ENCODE measurements around the gene PCDHB9. TPM values are rescaled to one million over a fixed set of nuclear protein-coding genes. Genes with fewer than 3 reads are reported as not detected.
"Not testable (repeated sequence)": the region's sequence is repeated elsewhere in the genome, so short reads cannot be mapped to it uniquely, and the experiment has no call there.

The PCDHB9 gene
- total RNA-seq: 3.4 and 4.3 TPM in 2 replicates
- long read RNA-seq, full-length matches to known transcripts: 1 of 1 reads
- long read RNA-seq, partial matches to known transcripts: 0 of 1 reads
- long read RNA-seq, other reads (novel, unspliced or antisense): 0 of 1 reads

DNA sequence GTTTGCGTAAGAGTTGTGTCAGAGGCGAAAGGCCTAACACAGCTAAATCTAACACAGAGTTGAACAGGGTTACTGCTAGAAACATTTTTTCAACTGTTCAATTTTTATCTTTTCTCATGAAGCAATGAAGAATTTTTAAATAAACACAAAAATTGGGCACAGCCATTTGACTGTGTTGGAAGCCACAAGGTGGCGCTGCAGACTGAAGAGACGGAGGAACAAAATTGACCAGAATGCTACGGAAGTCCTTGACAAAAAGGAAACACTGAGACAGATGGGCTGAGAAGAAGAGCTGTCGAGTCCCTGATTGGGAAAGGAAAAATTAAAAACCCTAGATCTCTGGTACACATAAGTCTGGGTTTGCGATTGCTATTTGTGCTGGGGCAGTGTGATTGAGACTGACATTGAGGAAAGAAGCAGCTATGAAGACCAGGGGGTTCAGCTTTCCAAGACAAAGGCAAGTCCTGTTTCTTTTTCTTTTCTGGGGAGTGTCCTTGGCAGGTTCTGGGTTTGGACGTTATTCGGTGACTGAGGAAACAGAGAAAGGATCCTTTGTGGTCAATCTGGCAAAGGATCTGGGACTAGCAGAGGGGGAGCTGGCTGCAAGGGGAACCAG lies at the start of gene PCDHB9:
TSS of gene PCDHB9 (plus strand) at position 265 of the 616 bp plus-strand sequence. CDS start at position 423, 158 bp downstream.
- Mint-ChIP-seq H3K27me3 (ENCODE audit: unreplicated experiment) (no peaks in the 10 kb centered on the region), H3K4me3 (ENCODE audit: unreplicated experiment) (peak within 1 kb of the TSS; percentile 41), H3K36me3 (ENCODE audit: unreplicated experiment) (peaks cover 26% of the 10 kb centered on the region), H3K4me1 (ENCODE audit: unreplicated experiment) (no peaks in the 10 kb centered on the region), H3K27ac (ENCODE audit: unreplicated experiment) (no peak within 1 kb of the TSS), H3K9me3 (ENCODE audit: unreplicated experiment) (peaks cover 51% of the 10 kb centered on the region)
- TF ChIP-seq, protein P1, sequence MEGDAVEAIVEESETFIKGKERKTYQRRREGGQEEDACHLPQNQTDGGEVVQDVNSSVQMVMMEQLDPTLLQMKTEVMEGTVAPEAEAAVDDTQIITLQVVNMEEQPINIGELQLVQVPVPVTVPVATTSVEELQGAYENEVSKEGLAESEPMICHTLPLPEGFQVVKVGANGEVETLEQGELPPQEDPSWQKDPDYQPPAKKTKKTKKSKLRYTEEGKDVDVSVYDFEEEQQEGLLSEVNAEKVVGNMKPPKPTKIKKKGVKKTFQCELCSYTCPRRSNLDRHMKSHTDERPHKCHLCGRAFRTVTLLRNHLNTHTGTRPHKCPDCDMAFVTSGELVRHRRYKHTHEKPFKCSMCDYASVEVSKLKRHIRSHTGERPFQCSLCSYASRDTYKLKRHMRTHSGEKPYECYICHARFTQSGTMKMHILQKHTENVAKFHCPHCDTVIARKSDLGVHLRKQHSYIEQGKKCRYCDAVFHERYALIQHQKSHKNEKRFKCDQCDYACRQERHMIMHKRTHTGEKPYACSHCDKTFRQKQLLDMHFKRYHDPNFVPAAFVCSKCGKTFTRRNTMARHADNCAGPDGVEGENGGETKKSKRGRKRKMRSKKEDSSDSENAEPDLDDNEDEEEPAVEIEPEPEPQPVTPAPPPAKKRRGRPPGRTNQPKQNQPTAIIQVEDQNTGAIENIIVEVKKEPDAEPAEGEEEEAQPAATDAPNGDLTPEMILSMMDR (IDR thresholded peaks at IDR 0.05): peak; percentile 28
- DNase-seq (ENCODE audit: extremely low spot score, unreplicated experiment): no peak

DNA sequence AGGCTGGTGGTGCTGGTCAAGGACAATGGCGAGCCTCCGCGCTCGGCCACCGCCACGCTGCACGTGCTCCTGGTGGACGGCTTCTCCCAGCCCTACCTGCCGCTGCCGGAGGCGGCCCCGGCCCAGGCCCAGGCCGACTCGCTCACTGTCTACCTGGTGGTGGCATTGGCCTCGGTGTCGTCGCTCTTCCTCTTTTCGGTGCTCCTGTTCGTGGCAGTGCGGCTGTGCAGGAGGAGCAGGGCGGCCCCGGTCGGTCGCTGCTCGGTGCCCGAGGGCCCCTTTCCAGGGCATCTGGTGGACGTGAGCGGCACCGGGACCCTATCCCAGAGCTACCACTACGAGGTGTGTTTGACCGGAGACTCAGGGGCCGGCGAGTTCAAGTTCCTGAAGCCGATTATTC lies 49.6 kb upstream of the PCDHB9 start:
- H3K27me3 Mint-ChIP-seq (ENCODE audit: unreplicated experiment); H3K4me1 Mint-ChIP-seq (ENCODE audit: unreplicated experiment); H3K4me3 Mint-ChIP-seq (ENCODE audit: unreplicated experiment); H3K27ac Mint-ChIP-seq (ENCODE audit: unreplicated experiment): not testable (repeated sequence)
- H3K36me3 Mint-ChIP-seq (ENCODE audit: unreplicated experiment): peaks cover 32% of the 10 kb centered on the region
- peak; percentile 71 for DNase-seq (ENCODE audit: extremely low spot score, unreplicated experiment)
- H3K9me3 Mint-ChIP-seq (ENCODE audit: unreplicated experiment): peaks cover 61% of the 10 kb centered on the region

DNA sequence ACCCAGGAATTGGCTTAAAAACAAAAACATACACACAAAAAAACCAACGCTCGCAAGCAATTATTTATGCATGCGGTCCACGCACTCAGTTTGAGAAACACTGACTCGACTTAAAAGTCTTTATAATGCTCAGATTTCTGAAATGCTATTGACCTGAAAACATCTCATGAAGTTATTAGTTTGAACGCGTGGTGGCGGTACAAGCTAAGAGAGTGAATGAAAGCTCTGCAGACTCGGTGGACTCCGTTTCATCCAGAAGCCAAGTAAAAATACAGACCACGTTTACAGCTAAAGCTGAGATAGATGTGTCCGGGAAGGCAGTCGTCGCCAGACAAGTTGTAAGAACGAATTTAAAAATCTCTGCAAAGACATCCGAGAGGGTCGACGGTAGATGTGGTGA lies 37.1 kb upstream of the PCDHB9 start, which contains the start of gene PCDHB6:
TSS of gene PCDHB6 (plus strand) at position 246 of the 400 bp plus-strand sequence. CDS start 201 bp downstream, outside the sequence.
- peaks cover 21% of the 10 kb centered on the region for H3K36me3 Mint-ChIP-seq (ENCODE audit: unreplicated experiment)
- H3K4me3 Mint-ChIP-seq (ENCODE audit: unreplicated experiment): no peak within 1 kb of the TSS
- H3K27ac Mint-ChIP-seq (ENCODE audit: unreplicated experiment): no peak within 1 kb of the TSS
- no peaks in the 10 kb centered on the region for H3K4me1 Mint-ChIP-seq (ENCODE audit: unreplicated experiment)
- H3K9me3 Mint-ChIP-seq (ENCODE audit: unreplicated experiment): peaks cover 38% of the 10 kb centered on the region
- H3K27me3 Mint-ChIP-seq (ENCODE audit: unreplicated experiment): no peaks in the 10 kb centered on the region
- DNase-seq (ENCODE audit: extremely low spot score, unreplicated experiment): no peak
- TF ChIP-seq, protein P1 (IDR thresholded peaks at IDR 0.05): no peak

DNA sequence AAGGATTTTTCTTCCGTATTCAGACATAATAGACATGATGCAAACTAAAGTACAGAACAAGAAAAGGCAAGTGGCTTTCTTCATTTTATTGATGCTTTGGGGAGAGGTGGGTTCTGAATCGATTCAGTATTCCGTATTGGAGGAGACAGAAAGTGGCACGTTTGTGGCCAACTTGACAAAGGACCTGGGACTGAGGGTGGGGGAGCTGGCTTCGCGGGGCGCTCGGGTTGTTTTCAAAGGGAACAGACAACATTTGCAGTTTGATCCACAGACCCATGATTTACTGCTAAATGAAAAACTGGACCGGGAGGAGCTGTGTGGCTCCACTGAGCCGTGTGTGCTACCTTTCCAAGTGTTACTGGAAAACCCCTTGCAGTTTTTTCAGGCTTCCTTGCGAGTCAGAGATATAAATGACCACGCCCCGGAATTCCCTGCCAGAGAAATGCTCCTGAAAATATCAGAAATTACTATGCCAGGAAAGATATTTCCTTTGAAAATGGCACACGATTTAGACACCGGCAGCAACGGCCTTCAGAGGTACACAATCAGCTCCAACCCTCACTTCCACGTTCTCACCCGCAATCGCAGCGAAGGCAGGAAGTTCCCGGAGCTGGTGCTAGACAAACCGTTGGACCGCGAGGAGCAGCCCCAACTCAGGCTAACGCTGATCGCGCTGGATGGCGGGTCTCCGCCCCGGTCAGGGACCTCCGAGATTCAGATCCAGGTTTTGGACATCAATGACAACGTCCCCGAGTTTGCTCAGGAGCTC lies 36.6 kb upstream of the PCDHB9 start:
- Mint-ChIP-seq H3K27me3 (ENCODE audit: unreplicated experiment) (no peaks in the 10 kb centered on the region), H3K27ac (ENCODE audit: unreplicated experiment) (no peak overlapping the region), H3K4me1 (ENCODE audit: unreplicated experiment) (no peaks in the 10 kb centered on the region), H3K9me3 (ENCODE audit: unreplicated experiment) (peaks cover 35% of the 10 kb centered on the region), H3K4me3 (ENCODE audit: unreplicated experiment) (no peak overlapping the region), H3K36me3 (ENCODE audit: unreplicated experiment) (peaks cover 20% of the 10 kb centered on the region)
- TF ChIP-seq, protein P1 (IDR thresholded peaks at IDR 0.05): no peak
- no peak for DNase-seq (ENCODE audit: extremely low spot score, unreplicated experiment)

DNA sequence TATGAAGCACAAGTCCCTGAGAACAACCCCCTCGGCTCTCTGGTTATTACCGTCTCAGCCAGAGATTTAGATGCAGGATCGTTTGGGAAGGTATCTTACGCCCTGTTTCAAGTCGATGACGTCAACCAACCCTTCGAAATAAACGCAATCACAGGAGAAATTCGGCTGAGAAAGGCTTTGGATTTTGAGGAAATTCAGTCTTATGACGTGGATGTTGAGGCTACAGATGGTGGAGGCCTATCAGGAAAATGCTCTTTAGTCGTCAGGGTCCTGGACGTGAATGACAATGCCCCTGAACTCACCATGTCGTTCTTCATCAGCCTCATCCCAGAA lies 36.0 kb upstream of the PCDHB9 start:
- Mint-ChIP-seq H3K27me3 (ENCODE audit: unreplicated experiment) (no peaks in the 10 kb centered on the region), H3K36me3 (ENCODE audit: unreplicated experiment) (peaks cover 20% of the 10 kb centered on the region), H3K9me3 (ENCODE audit: unreplicated experiment) (peaks cover 32% of the 10 kb centered on the region), H3K27ac (ENCODE audit: unreplicated experiment) (no peak overlapping the region), H3K4me1 (ENCODE audit: unreplicated experiment) (no peaks in the 10 kb centered on the region), H3K4me3 (ENCODE audit: unreplicated experiment) (no peak overlapping the region)
- TF ChIP-seq, protein P1 (IDR thresholded peaks at IDR 0.05): no peak
- DNase-seq (ENCODE audit: extremely low spot score, unreplicated experiment): no peak

DNA sequence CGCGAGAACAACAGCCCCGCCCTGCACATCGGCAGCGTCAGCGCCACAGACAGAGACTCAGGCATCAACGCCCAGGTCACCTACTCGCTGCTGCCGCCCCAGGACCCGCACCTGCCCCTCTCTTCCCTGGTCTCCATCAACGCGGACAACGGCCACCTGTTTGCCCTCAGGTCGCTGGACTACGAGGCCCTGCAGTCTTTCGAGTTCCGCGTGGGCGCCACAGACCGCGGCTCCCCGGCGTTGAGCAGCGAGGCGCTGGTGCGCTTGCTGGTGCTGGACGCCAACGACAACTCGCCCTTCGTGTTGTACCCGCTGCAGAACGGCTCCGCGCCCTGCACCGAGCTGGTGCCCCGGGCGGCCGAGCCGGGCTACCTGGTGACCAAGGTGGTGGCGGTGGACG lies 35.3 kb upstream of the PCDHB9 start:
- H3K27ac Mint-ChIP-seq (ENCODE audit: unreplicated experiment); DNase-seq (ENCODE audit: extremely low spot score, unreplicated experiment); H3K4me3 Mint-ChIP-seq (ENCODE audit: unreplicated experiment); H3K4me1 Mint-ChIP-seq (ENCODE audit: unreplicated experiment); H3K27me3 Mint-ChIP-seq (ENCODE audit: unreplicated experiment): not testable (repeated sequence)
- peaks cover 28% of the 10 kb centered on the region for H3K9me3 Mint-ChIP-seq (ENCODE audit: unreplicated experiment)
- H3K36me3 Mint-ChIP-seq (ENCODE audit: unreplicated experiment): peaks cover 21% of the 10 kb centered on the region

DNA sequence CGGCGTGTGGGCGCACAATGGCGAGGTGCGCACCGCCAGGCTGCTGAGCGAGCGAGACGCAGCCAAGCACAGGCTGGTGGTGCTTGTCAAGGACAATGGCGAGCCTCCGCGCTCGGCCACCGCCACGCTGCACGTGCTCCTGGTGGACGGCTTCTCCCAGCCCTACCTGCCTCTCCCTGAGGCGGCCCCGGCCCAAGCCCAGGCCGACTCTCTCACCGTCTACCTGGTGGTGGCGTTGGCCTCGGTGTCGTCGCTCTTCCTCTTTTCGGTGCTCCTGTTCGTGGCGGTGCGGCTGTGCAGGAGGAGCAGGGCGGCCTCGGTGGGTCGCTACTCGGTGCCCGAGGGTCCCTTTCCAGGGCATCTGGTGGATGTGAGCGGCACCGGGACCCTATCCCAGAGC lies 34.9 kb upstream of the PCDHB9 start:
- peaks cover 22% of the 10 kb centered on the region for H3K36me3 Mint-ChIP-seq (ENCODE audit: unreplicated experiment)
- H3K27me3 Mint-ChIP-seq (ENCODE audit: unreplicated experiment); H3K27ac Mint-ChIP-seq (ENCODE audit: unreplicated experiment); H3K4me1 Mint-ChIP-seq (ENCODE audit: unreplicated experiment); DNase-seq (ENCODE audit: extremely low spot score, unreplicated experiment); H3K4me3 Mint-ChIP-seq (ENCODE audit: unreplicated experiment): not testable (repeated sequence)
- peaks cover 27% of the 10 kb centered on the region for H3K9me3 Mint-ChIP-seq (ENCODE audit: unreplicated experiment)

Data from osteocyte (in vitro differentiated cells).